HG03039 (cell line): Measurements from ENCODE around the gene NTPCR.
"Not testable (repeated sequence)": the region's sequence is repeated elsewhere in the genome, so short reads cannot be mapped to it uniquely, and the experiment has no call there.

Experiments
- ATAC-seq: cut with Tn5 transposase; IDR thresholded peaks from one replicate; pipeline ENCODE4 v1.9.1; 2021; ENCODE audit warnings: mild to moderate bottlenecking, moderate library complexity; ENCODE audit not compliant: unreplicated experiment

The NTPCR gene

GRCh38 chr1:232950197-232951176 lies at the start of gene NTPCR:
NTPCR (plus strand) TSS chr1:232950611; CDS start chr1:232950711, 100 bp downstream.
- peak; percentile 73 for ATAC-seq

GRCh38 chr1:232900818-232901217 lies 49.6 kb upstream of the NTPCR start:
- no peak for ATAC-seq

GRCh38 chr1:232901255-232901654 lies 49.2 kb upstream of the NTPCR start:
- ATAC-seq, result no peak

GRCh38 chr1:232902774-232903350 lies 47.5 kb upstream of the NTPCR start:
- no peak for ATAC-seq

GRCh38 chr1:232904131-232904530 lies 46.3 kb upstream of the NTPCR start:
- ATAC-seq, result no peak

GRCh38 chr1:232904566-232904965 lies 45.8 kb upstream of the NTPCR start:
- peak; percentile 61 for ATAC-seq

- ATAC-seq, result no peak
Measured at GRCh38 chr1:232905331-232906034, 44.9 kb upstream of the NTPCR start.

- no peak for ATAC-seq
Measured at GRCh38 chr1:232906441-232906840, 44.0 kb upstream of the NTPCR start.

GRCh38 chr1:232908831-232909230 lies 41.6 kb upstream of the NTPCR start:
- no peak for ATAC-seq

GRCh38 chr1:232909752-232910151 lies 40.7 kb upstream of the NTPCR start:
- no peak for ATAC-seq

- no peak for ATAC-seq
Measured at GRCh38 chr1:232911027-232911599, 39.3 kb upstream of the NTPCR start.

- no peak for ATAC-seq
Measured at GRCh38 chr1:232912845-232913580, 37.4 kb upstream of the NTPCR start.

- ATAC-seq, result not testable (repeated sequence)
Measured at GRCh38 chr1:232914271-232914670, 36.1 kb upstream of the NTPCR start.

GRCh38 chr1:232915212-232915611 lies 35.2 kb upstream of the NTPCR start:
- ATAC-seq, result no peak

GRCh38 chr1:232917053-232917452 lies 33.4 kb upstream of the NTPCR start:
- ATAC-seq, result no peak

GRCh38 chr1:232921381-232921780 lies 29.0 kb upstream of the NTPCR start:
- ATAC-seq, result no peak

GRCh38 chr1:232922485-232922884 lies 27.9 kb upstream of the NTPCR start:
- ATAC-seq, result no peak

GRCh38 chr1:232923739-232924386 lies 26.5 kb upstream of the NTPCR start:
- ATAC-seq, result no peak

GRCh38 chr1:232924874-232925273 lies 25.5 kb upstream of the NTPCR start:
- no peak for ATAC-seq
